Astrocyte (in vitro differentiated cells and primary cell): Measurements from ENCODE around the gene CHRD.

Experiments
- EZH2 ChIP-seq: IDR thresholded peaks from 2 replicates; pipeline ENCODE4 v1.6.1; 2012; ENCODE audit warnings: mild to moderate bottlenecking, low read length, inconsistent platforms; ENCODE audit not compliant: insufficient read depth
- TF ChIP-seq, protein P1 (sequence below): IDR thresholded peaks from 2 replicates; pipeline ENCODE4 v1.5.1; 2011; ENCODE audit warnings: low read depth, mild to moderate bottlenecking, inconsistent platforms, low read length, moderate library complexity; ENCODE audit not compliant: insufficient read depth

DNA sequence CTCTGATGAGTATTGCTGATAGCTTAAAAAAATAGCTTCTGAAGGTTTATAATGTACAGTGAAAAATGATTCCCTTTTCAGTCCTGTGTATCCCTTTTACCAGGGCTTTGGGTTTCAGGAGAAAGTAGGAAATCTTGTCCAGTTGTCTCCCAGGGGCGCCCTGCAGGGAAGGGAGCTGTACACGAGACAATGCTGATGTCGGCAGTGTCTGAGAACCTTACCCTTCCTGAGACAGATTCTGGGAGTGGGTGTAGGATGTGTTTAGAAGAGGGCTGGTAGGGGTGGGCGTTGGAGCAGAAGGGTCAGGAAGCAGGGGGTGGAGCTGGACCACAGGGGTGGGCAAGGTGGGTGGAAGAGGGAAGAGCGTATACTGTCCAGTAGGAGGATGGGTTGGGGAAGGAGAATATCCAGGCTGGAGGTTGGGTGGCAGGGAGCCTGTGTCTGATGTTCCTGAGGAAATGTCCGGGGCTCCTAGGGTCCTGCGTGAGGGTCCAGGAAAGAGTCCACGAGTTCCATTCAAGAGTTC, 7.5 kb upstream of the CHRD start:
- TF ChIP-seq, protein P1, sequence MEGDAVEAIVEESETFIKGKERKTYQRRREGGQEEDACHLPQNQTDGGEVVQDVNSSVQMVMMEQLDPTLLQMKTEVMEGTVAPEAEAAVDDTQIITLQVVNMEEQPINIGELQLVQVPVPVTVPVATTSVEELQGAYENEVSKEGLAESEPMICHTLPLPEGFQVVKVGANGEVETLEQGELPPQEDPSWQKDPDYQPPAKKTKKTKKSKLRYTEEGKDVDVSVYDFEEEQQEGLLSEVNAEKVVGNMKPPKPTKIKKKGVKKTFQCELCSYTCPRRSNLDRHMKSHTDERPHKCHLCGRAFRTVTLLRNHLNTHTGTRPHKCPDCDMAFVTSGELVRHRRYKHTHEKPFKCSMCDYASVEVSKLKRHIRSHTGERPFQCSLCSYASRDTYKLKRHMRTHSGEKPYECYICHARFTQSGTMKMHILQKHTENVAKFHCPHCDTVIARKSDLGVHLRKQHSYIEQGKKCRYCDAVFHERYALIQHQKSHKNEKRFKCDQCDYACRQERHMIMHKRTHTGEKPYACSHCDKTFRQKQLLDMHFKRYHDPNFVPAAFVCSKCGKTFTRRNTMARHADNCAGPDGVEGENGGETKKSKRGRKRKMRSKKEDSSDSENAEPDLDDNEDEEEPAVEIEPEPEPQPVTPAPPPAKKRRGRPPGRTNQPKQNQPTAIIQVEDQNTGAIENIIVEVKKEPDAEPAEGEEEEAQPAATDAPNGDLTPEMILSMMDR = no peak
- TF ChIP-seq EZH2 = no peak
